ENCODE data around the gene C20orf202.

Gene C20orf202

GRCh38 chr20:1202762-1203504 is at the start of gene C20orf202:
TSS of gene C20orf202 (plus strand) at chr20:1203454. CDS start at chr20:1203586, 132 bp downstream.
- no peak for TF ChIP-seq CTCF (conservative IDR thresholded peaks at IDR 0.05; ENCODE audit: low read depth, low read length)
- no peaks in the 10 kb centered on the region for H3K79me2 ChIP-seq (ENCODE audit: insufficient read depth, low read depth)
- no peak within 1 kb of the TSS for H2AFZ ChIP-seq (ENCODE audit: low read depth)

GRCh38 chr20:1154226-1154625 is 49.0 kb upstream of the C20orf202 start:
- no peak for TF ChIP-seq CTCF (conservative IDR thresholded peaks at IDR 0.05; ENCODE audit: low read depth, low read length)
- no peaks in the 10 kb centered on the region for H4K20me1 ChIP-seq (ENCODE audit: insufficient read depth)
- no peaks in the 10 kb centered on the region for H3K27me3 ChIP-seq (ENCODE audit: insufficient read depth, low read depth)
- no peak overlapping the region for H3K9ac ChIP-seq
- H3K4me1 ChIP-seq (ENCODE audit: low read depth, poor library complexity, severe bottlenecking): peaks cover 12% of the 10 kb centered on the region
- H3K27ac ChIP-seq: no peak overlapping the region
- H3K4me3 ChIP-seq (IDR thresholded peaks at IDR 0.05; ENCODE audit: insufficient read depth, low read depth, low read length): no peak overlapping the region
- no peaks in the 10 kb centered on the region; the same call in 1 of the 2 replicates for H3K79me2 ChIP-seq (ENCODE audit: insufficient read depth, low read depth)
- peaks cover 5% of the 10 kb centered on the region; the same call in 1 of the 2 replicates for H3K36me3 ChIP-seq (ENCODE audit: insufficient read depth)
- H2AFZ ChIP-seq (ENCODE audit: low read depth): no peak overlapping the region
- no peak overlapping the region for H3K4me2 ChIP-seq

More at GRCh38 chr20:1202762-1203504, at the start of gene C20orf202:
- Histone ChIP-seq H3K4me2 (no peak within 1 kb of the TSS), H3K9ac (no peak within 1 kb of the TSS), H3K36me3 (ENCODE audit: insufficient read depth) (no peaks in the 10 kb centered on the region), H3K4me3 (IDR thresholded peaks at IDR 0.05; ENCODE audit: insufficient read depth, low read depth, low read length) (no peak within 1 kb of the TSS), H3K27me3 (ENCODE audit: insufficient read depth, low read depth) (no peaks in the 10 kb centered on the region), H3K4me1 (ENCODE audit: low read depth, poor library complexity, severe bottlenecking) (no peaks in the 10 kb centered on the region), H3K27ac (no peak within 1 kb of the TSS), H4K20me1 (ENCODE audit: insufficient read depth) (no peaks in the 10 kb centered on the region)

- no peaks in the 10 kb centered on the region; the same call in 1 of the 2 replicates for H3K79me2 ChIP-seq (ENCODE audit: insufficient read depth, low read depth)
- H3K4me2 ChIP-seq: no peak overlapping the region
- peaks cover 5% of the 10 kb centered on the region; the same call in 1 of the 2 replicates for H3K36me3 ChIP-seq (ENCODE audit: insufficient read depth)
Observed at GRCh38 chr20:1154691-1155090, 48.6 kb upstream of the C20orf202 start.

GRCh38 chr20:1155342-1155741 is 47.9 kb upstream of the C20orf202 start:
- no peaks in the 10 kb centered on the region for H4K20me1 ChIP-seq (ENCODE audit: insufficient read depth)
- H3K27ac ChIP-seq: no peak overlapping the region
- H3K36me3 ChIP-seq (ENCODE audit: insufficient read depth): peaks cover 5% of the 10 kb centered on the region; the same call in 1 of the 2 replicates
- H3K79me2 ChIP-seq (ENCODE audit: insufficient read depth, low read depth): no peaks in the 10 kb centered on the region; the same call in 1 of the 2 replicates
- no peak overlapping the region for H3K9ac ChIP-seq
- H2AFZ ChIP-seq (ENCODE audit: low read depth): no peak overlapping the region
- no peak for TF ChIP-seq CTCF (conservative IDR thresholded peaks at IDR 0.05; ENCODE audit: low read depth, low read length)
- H3K4me3 ChIP-seq (IDR thresholded peaks at IDR 0.05; ENCODE audit: insufficient read depth, low read depth, low read length): no peak overlapping the region
- H3K4me1 ChIP-seq (ENCODE audit: low read depth, poor library complexity, severe bottlenecking): peaks cover 6% of the 10 kb centered on the region
- H3K27me3 ChIP-seq (ENCODE audit: insufficient read depth, low read depth): no peaks in the 10 kb centered on the region
- H3K4me2 ChIP-seq: no peak overlapping the region

More at GRCh38 chr20:1154691-1155090, 48.6 kb upstream of the C20orf202 start:
- H3K27me3 ChIP-seq (ENCODE audit: insufficient read depth, low read depth): no peaks in the 10 kb centered on the region
- H3K9ac ChIP-seq: no peak overlapping the region
- no peak for TF ChIP-seq CTCF (conservative IDR thresholded peaks at IDR 0.05; ENCODE audit: low read depth, low read length)
- no peak overlapping the region for H3K27ac ChIP-seq
- no peaks in the 10 kb centered on the region for H4K20me1 ChIP-seq (ENCODE audit: insufficient read depth)
- H2AFZ ChIP-seq (ENCODE audit: low read depth): no peak overlapping the region
- peaks cover 12% of the 10 kb centered on the region for H3K4me1 ChIP-seq (ENCODE audit: low read depth, poor library complexity, severe bottlenecking)
- no peak overlapping the region for H3K4me3 ChIP-seq (IDR thresholded peaks at IDR 0.05; ENCODE audit: insufficient read depth, low read depth, low read length)

Data from KMS-11 (cell line).